K562 (cell line): Measurements from ENCODE around the gene CRYBB1. TPM values are rescaled to one million over a fixed set of nuclear protein-coding genes. Genes with fewer than 3 reads are reported as not detected.

Experiments used
- AFF4 ChIP-seq: sonication (generic); formaldehyde crosslinking; IDR thresholded peaks from 2 replicates; pipeline ENCODE4 v1.8.0; 2023; ENCODE audit warnings: mild to moderate bottlenecking, missing genetic modification reagents
- CHD2 ChIP-seq: IDR thresholded peaks from 2 replicates; pipeline ENCODE4 v1.6.1; 2011; ENCODE audit warnings: low read depth, low read length
- CTBP1 ChIP-seq: fragments of 450-650 bp; IDR thresholded peaks from 2 replicates; pipeline ENCODE4 v1.6.1; 2016; ENCODE audit warnings: borderline replicate concordance
- HBP1 ChIP-seq: fragments of 450-650 bp; formaldehyde crosslinking; IDR thresholded peaks from 2 replicates; pipeline ENCODE4 v1.4.0; 2022; ENCODE audit warnings: missing genetic modification characterization
- ILK ChIP-seq: fragments of 450-650 bp; IDR thresholded peaks from 2 replicates; pipeline ENCODE4 v1.6.1; 2016; ENCODE audit warnings: missing genetic modification characterization, low read depth, mild to moderate bottlenecking, missing compliant biosample characterization, moderate library complexity, borderline replicate concordance
- NR1H2 ChIP-seq: sonication (generic); formaldehyde crosslinking; IDR thresholded peaks from 2 replicates; pipeline ENCODE4 v1.4.0; 2020; ENCODE audit warnings: mild to moderate bottlenecking, missing genetic modification reagents
- RREB1 ChIP-seq: fragments of 250-450 bp; sonication (Bioruptor Pico); IDR thresholded peaks from 2 replicates; pipeline ENCODE4 v1.4.0; 2020
- SRSF9 ChIP-seq: fragments of 200-400 bp; formaldehyde crosslinking; IDR thresholded peaks from 2 replicates; pipeline ENCODE4 v1.6.1; 2017; ENCODE audit warnings: low read depth, low read length, borderline replicate concordance
- ZBTB12 ChIP-seq: fragments of 250-450 bp; sonication (Bioruptor Pico); IDR thresholded peaks from 2 replicates; pipeline ENCODE4 v1.4.0; 2020
- ZEB2 ChIP-seq: fragments of 450-650 bp; IDR thresholded peaks from 2 replicates; pipeline ENCODE4 v1.6.1; 2016
- ZNF175 ChIP-seq: fragments of 200-800 bp; sonication (Bioruptor generic); IDR thresholded peaks from 2 replicates; pipeline ENCODE4 v1.6.1; 2016; ENCODE audit warnings: low read depth, mild to moderate bottlenecking, missing genetic modification characterization, missing compliant biosample characterization
- ZNF408 ChIP-seq: fragments of 250-450 bp; sonication (Bioruptor Pico); IDR thresholded peaks from 2 replicates; pipeline ENCODE4 v1.4.0; 2020; ENCODE audit warnings: low read depth, mild to moderate bottlenecking, moderate library complexity
- polyA plus RNA-seq, 8 experiments: library from polyadenylated mRNA; depleted of rRNA in 4 of 8; stranded (reverse) in 5 of 8; unstranded in 3 of 8; fragments of >200 nt; fragmentation: Nextera tagmentation in 2 of 8; fragmentation: Illumina TruSeq in 1 of 8; extraction: Ambion mirVana in 2 of 8; extraction: Trizol in 1 of 8; gene quantifications; 2 replicates each; pipeline versions ENCODE4 v1.2.1 to v1.2.3, GENCODE V29; 2011 to 2014; ENCODE audit warnings: inconsistent platforms in 1 of 8, missing spikeins in 1 of 8
- total RNA-seq, 7 experiments: library from RNA; depleted of rRNA in 6 of 7; stranded (reverse); fragments of >200 nt in 6 of 7; fragmentation: Illumina TruSeq in 2 of 7; extraction: Trizol in 2 of 7; gene quantifications; 2 replicates each; pipeline versions ENCODE4 v1.2.1 to v1.2.3, GENCODE V29; 2011 to 2021; ENCODE audit warnings: low replicate concordance in 1 of 7

Gene CRYBB1
- total and polyA plus RNA-seq, 9 of the 15 experiments (the other 6 are each of a cell fraction or from before 2014, with no cell fraction given), result 0.16 to 0.45 (median 0.33) TPM; not detected in 2

- TF ChIP-seq CTBP1 (peak; percentile 16; the same call in 1 of the 2 replicates), ZNF175 (CRISPR knock-in tag) (no peak), NR1H2 (no peak), ZEB2 (no peak), CHD2 (no peak), ZNF408 (no peak), ZBTB12 (no peak), AFF4 (CRISPR knock-in tag) (no peak), RREB1 (CRISPR knock-in tag) (no peak), HBP1 (CRISPR knock-in tag) (peak; percentile 95), SRSF9 (no peak), ILK (tag) (no peak)
Observed at GRCh38 chr22:26642465-26643417, 24.9 kb upstream of the CRYBB1 start (continued).
